Liver (tissue), 9 donors: ENCODE results near the gene CAMLG. TPM values are rescaled to one million over a fixed set of nuclear protein-coding genes. Genes with fewer than 3 reads are reported as not detected.
"Not testable (repeated sequence)": the region's sequence is repeated elsewhere in the genome, so short reads cannot be mapped to it uniquely, and the experiment has no call there.

Experiments
- DNase-seq: peaks from one replicate; pipeline ENCODE4 v3.0.0-alpha.2; 2017; ENCODE audit warnings: low spot score
- H3K27ac ChIP-seq, 2 donors: one replicate each; pipeline ENCODE4 v1.7.0; 2013; ENCODE audit warnings: inconsistent platforms in 2 of 2, low read length in 2 of 2, control low read depth in 1 of 2, low read depth in 1 of 2, mild to moderate bottlenecking in 1 of 2
- H3K27me3 ChIP-seq, 4 donors: one replicate each; pipeline versions ENCODE4 v1.6.1 to v1.7.0; 2013; ENCODE audit warnings: low read length in 3 of 4, inconsistent platforms in 1 of 4, mild to moderate bottlenecking in 1 of 4, moderate library complexity in 1 of 4; ENCODE audit not compliant: control insufficient read depth in 4 of 4, insufficient read depth in 4 of 4
- H3K36me3 ChIP-seq, 4 donors: one replicate each; pipeline versions ENCODE4 v1.6.1 to v1.7.0; 2013; ENCODE audit warnings: low read length in 3 of 4, mild to moderate bottlenecking in 3 of 4, low read depth in 1 of 4, moderate library complexity in 1 of 4; ENCODE audit not compliant: control insufficient read depth in 4 of 4, insufficient read depth in 3 of 4
- H3K4me1 ChIP-seq, 4 donors: one replicate each; pipeline versions ENCODE4 v1.6.1 to v1.7.0; 2013; ENCODE audit warnings: low read length in 3 of 4, mild to moderate bottlenecking in 3 of 4, moderate library complexity in 1 of 4; ENCODE audit not compliant: control insufficient read depth in 4 of 4, insufficient read depth in 4 of 4
- H3K4me3 ChIP-seq, 3 donors: one replicate each; pipeline versions ENCODE4 v1.6.1 to v1.7.0; 2013; ENCODE audit warnings: low read length in 3 of 3, control low read depth in 1 of 3, low read depth in 1 of 3, mild to moderate bottlenecking in 1 of 3
- H3K9ac ChIP-seq, 2 donors: one replicate each; pipeline ENCODE4 v1.7.0; 2013; ENCODE audit warnings: low read length in 2 of 2, mild to moderate bottlenecking in 2 of 2, moderate library complexity in 2 of 2, control low read depth in 1 of 2, low read depth in 1 of 2
- H3K9me3 ChIP-seq, 4 donors: one replicate each; pipeline versions ENCODE4 v1.6.1 to v1.7.0; 2013; ENCODE audit warnings: low read length in 3 of 4; ENCODE audit not compliant: control insufficient read depth in 4 of 4
- ATF3 ChIP-seq: IDR thresholded peaks from 2 replicates; pipeline ENCODE4 v1.6.1; 2016; ENCODE audit warnings: antibody characterized with exemption
- CTCF ChIP-seq: fragments of 150-350 bp; IDR thresholded peaks from 2 replicates; pipeline ENCODE4 v1.5.1; 2017; ENCODE audit warnings: improper control_type of control experiment, low read depth, low read length; ENCODE audit not compliant: missing input control
- EGR1 ChIP-seq, 2 donors: IDR thresholded peaks; 2 replicates each; pipeline ENCODE4 v1.6.1; 2016 to 2018; ENCODE audit warnings: antibody characterized with exemption in 2 of 2, low read depth in 2 of 2
- FOXA1 ChIP-seq: IDR thresholded peaks from 2 replicates; pipeline ENCODE4 v1.6.1; 2016; ENCODE audit warnings: antibody characterized with exemption
- FOXA2 ChIP-seq: IDR thresholded peaks from 2 replicates; pipeline ENCODE4 v1.6.1; 2016; ENCODE audit warnings: antibody characterized with exemption
- GABPA ChIP-seq, 2 donors: IDR thresholded peaks in 1 of 2; conservative IDR thresholded peaks in 1 of 2; 2 replicates each; pipeline ENCODE4 v1.6.1; 2016; ENCODE audit warnings: antibody characterized with exemption in 2 of 2, mild to moderate bottlenecking in 1 of 2, moderate library complexity in 1 of 2
- HNF4A ChIP-seq, 2 donors: conservative IDR thresholded peaks; 2 replicates each; pipeline ENCODE4 v1.6.1; 2016; ENCODE audit warnings: antibody characterized with exemption in 2 of 2, mild to moderate bottlenecking in 2 of 2
- HNF4G ChIP-seq: IDR thresholded peaks from 2 replicates; pipeline ENCODE4 v1.6.1; 2016; ENCODE audit warnings: antibody characterized with exemption
- JUND ChIP-seq, 2 donors: IDR thresholded peaks; 2 replicates each; pipeline ENCODE4 v1.6.1; 2016; ENCODE audit warnings: antibody characterized with exemption in 2 of 2
- MAX ChIP-seq: IDR thresholded peaks from 2 replicates; pipeline ENCODE4 v1.6.1; 2016; ENCODE audit warnings: antibody characterized with exemption
- RAD21 ChIP-seq, 2 donors: IDR thresholded peaks; 2 replicates each; pipeline ENCODE4 v1.6.1; 2016; ENCODE audit warnings: antibody characterized with exemption in 2 of 2, mild to moderate bottlenecking in 2 of 2
- REST ChIP-seq: IDR thresholded peaks from 2 replicates; pipeline ENCODE4 v1.6.1; 2016; ENCODE audit warnings: antibody characterized with exemption, mild to moderate bottlenecking
- RXRA ChIP-seq, 2 donors: IDR thresholded peaks; 2 replicates each; pipeline ENCODE4 v1.6.1; 2017 to 2018; ENCODE audit warnings: antibody characterized with exemption in 2 of 2, mild to moderate bottlenecking in 1 of 2
- SP1 ChIP-seq: IDR thresholded peaks from 2 replicates; pipeline ENCODE4 v1.6.1; 2018; ENCODE audit warnings: antibody characterized with exemption, mild to moderate bottlenecking
- TAF1 ChIP-seq: conservative IDR thresholded peaks from 2 replicates; pipeline ENCODE4 v1.6.1; 2016; ENCODE audit warnings: antibody characterized with exemption, mild to moderate bottlenecking
- YY1 ChIP-seq: IDR thresholded peaks from 2 replicates; pipeline ENCODE4 v1.6.1; 2016; ENCODE audit warnings: antibody characterized with exemption, mild to moderate bottlenecking
- ZBTB33 ChIP-seq: IDR thresholded peaks from 2 replicates; pipeline ENCODE4 v1.6.1; 2016; ENCODE audit warnings: antibody characterized with exemption
- WGBS: extraction: QIAGEN DNeasy Blood & Tissue Kit; methylation state at CpG from one replicate; pipeline ENCODE4 v1.1.7; 2013; 5-methylcytosine and 5-hydroxymethylcytosine counted together
- polyA plus RNA-seq, 2 donors: library from polyadenylated mRNA; stranded (reverse) in 1 of 2; unstranded in 1 of 2; fragments of 200-250 nt in 1 of 2; fragments of >200 nt in 1 of 2; fragmentation: Nextera tagmentation in 1 of 2; extraction: Ambion mirVana in 1 of 2; gene quantifications; one replicate each; pipeline versions ENCODE4 v1.2.1 to v1.2.3, GENCODE V29; 2013 to 2015
- total RNA-seq, 2 donors: library from RNA; depleted of rRNA; stranded (reverse); fragments of >200 nt; gene quantifications; one replicate each; pipeline ENCODE4 v1.2.3, GENCODE V29; 2014
- donor health status: healthy.
- donor health status: healthy.
- donor health status: healthy.
- donor health status: healthy.
- donor health status: healthy.

Gene CAMLG
- total and polyA plus RNA-seq, 4 donors: 5.2 to 17.0 (median 9.8) TPM

- Histone ChIP-seq H3K9me3 (no peaks in the 10 kb centered on the region), H3K4me3 (no peak overlapping the region), H3K9ac (no peak overlapping the region), H3K27me3 (no peaks in the 10 kb centered on the region), H3K36me3 (peaks cover 3 to 66% (median 45%) of the 10 kb centered on the region in 4 donors), H3K27ac (no peak overlapping the region), H3K4me1 (no peaks in the 10 kb centered on the region)
- DNase-seq: no peak
- TF ChIP-seq REST: no peak
- no peak for TF ChIP-seq YY1
- TF ChIP-seq SP1: no peak
- TF ChIP-seq TAF1: no peak
- no peak for TF ChIP-seq FOXA2
- TF ChIP-seq FOXA1: no peak
- TF ChIP-seq RAD21 (IDR thresholded peaks at IDR 0.05): no peak
- TF ChIP-seq RXRA (IDR thresholded peaks at IDR 0.05): no peak
- TF ChIP-seq ZBTB33: no peak
- no peak for TF ChIP-seq MAX
- TF ChIP-seq HNF4G: no peak
- TF ChIP-seq HNF4A (conservative IDR thresholded peaks at IDR 0.05): no peak
- TF ChIP-seq JUND (IDR thresholded peaks at IDR 0.05): no peak
- TF ChIP-seq GABPA (IDR thresholded peaks at IDR 0.05 in 1 of 2, conservative IDR thresholded peaks at IDR 0.05 in 1 of 2): no peak
- TF ChIP-seq EGR1 (IDR thresholded peaks at IDR 0.05; ENCODE audit: low read depth in 2 of 2): no peak
- no peak for TF ChIP-seq ATF3
- TF ChIP-seq CTCF: no peak
- 98% methylated on average over 5 of the region's 5 CpGs for whole genome bisulfite sequencing
Measured at GRCh38 chr5:134714120-134714519, 24.2 kb upstream of the CAMLG start.

GRCh38 chr5:134714541-134714940, 23.8 kb upstream of the CAMLG start:
- no peak for TF ChIP-seq EGR1 (IDR thresholded peaks at IDR 0.05; ENCODE audit: low read depth in 2 of 2)
- no peak for TF ChIP-seq TAF1
- no peak for TF ChIP-seq ATF3
- TF ChIP-seq JUND (IDR thresholded peaks at IDR 0.05): no peak
- TF ChIP-seq FOXA1: no peak
- no peak for TF ChIP-seq ZBTB33
- no peak for TF ChIP-seq RAD21 (IDR thresholded peaks at IDR 0.05)
- TF ChIP-seq SP1: no peak
- Histone ChIP-seq H3K27me3 (no peaks in the 10 kb centered on the region), H3K9ac (no peak overlapping the region), H3K9me3 (no peaks in the 10 kb centered on the region), H3K36me3 (peaks cover 3 to 67% (median 45%) of the 10 kb centered on the region in 4 donors), H3K27ac (no peak overlapping the region), H3K4me3 (no peak overlapping the region), H3K4me1 (no peaks in the 10 kb centered on the region)
- 98% methylated on average over 3 of the region's 3 CpGs for WGBS
- DNase-seq: no peak

GRCh38 chr5:134715466-134715865, 22.9 kb upstream of the CAMLG start:
- not testable (repeated sequence) for H3K27ac ChIP-seq, H3K27me3 ChIP-seq, H3K4me1 ChIP-seq, DNase-seq, H3K9ac ChIP-seq, H3K4me3 ChIP-seq, H3K9me3 ChIP-seq
- WGBS: 94% methylated on average over 4 of the region's 4 CpGs
- H3K36me3 ChIP-seq: peaks cover 3 to 65% (median 46%) of the 10 kb centered on the region in 4 donors
